ENCODE data around the gene SPDYE3. TPM values are rescaled to one million over a fixed set of nuclear protein-coding genes. Genes with fewer than 3 reads are reported as not detected.

Gene SPDYE3
- total and polyA plus RNA-seq, 2 of the 4 experiments (the other 2 are of a cell fraction), result not detected

- ChIA-PET CTCF (no interaction called here), POLR2A (ENCODE audit: unreplicated experiment) (no interaction called here)
- dilution Hi-C loops (cut with HindIII; ENCODE audit: low sequenced_read_pairs, unreplicated experiment) (no loop called here), intact Hi-C loops (cut with micrococcal nuclease) (no loop called here), in situ Hi-C loops (cut with MboI; ENCODE audit: low sequenced_read_pairs) (no loop called here)
- Histone ChIP-seq H2BK120ac (ENCODE audit: low read depth, low read length) (0 out of 2 replicates have a peak overlapping the region, but pooled peaks have one; percentile 3), H4K5ac (ENCODE audit: low read depth, low read length) (peak overlapping the region; percentile 95), H2AK9ac (replicated peaks; ENCODE audit: low read depth, low read length, poor library complexity) (peak overlapping the region; percentile 42), H4K8ac (ENCODE audit: low read depth in 2 of 2, low read length in 2 of 2) (peak overlapping the region; percentile 62 to 74; a peak in 3 of 4 replicates), H2BK5ac (ENCODE audit: low read depth, low read length, poor library complexity, severe bottlenecking) (no peak overlapping the region), H2BK15ac (ENCODE audit: low read depth, low read length) (0 out of 3 replicates have a peak overlapping the region, but pooled peaks have one; percentile 26), H2AK5ac (ENCODE audit: low read depth, low read length) (peak overlapping the region; percentile 51; the same call in 1 of the 2 replicates), H3K4me3 (ENCODE audit: insufficient read depth, low read depth, low read length) (no peak overlapping the region), H3K14ac (replicated peaks; ENCODE audit: low read depth, low read length) (peak overlapping the region; percentile 89), H4K91ac (ENCODE audit: insufficient read depth, low read depth, low read length) (peak overlapping the region; percentile 43; the same call in 1 of the 2 replicates), H3K4me1 (ENCODE audit: control insufficient read depth, insufficient read depth, low read length) (peaks cover 8% of the 10 kb centered on the region), H3K56ac (ENCODE audit: extremely low read depth, insufficient read depth, low read length) (no peak overlapping the region), H3K4ac (ENCODE audit: low read depth, low read length) (peak overlapping the region; percentile 79; the same call in 1 of the 2 replicates), H3K27me3 (ENCODE audit: control insufficient read depth, insufficient read depth, low read length) (no peaks in the 10 kb centered on the region), H2AFZ (replicated peaks; ENCODE audit: low read length, poor library complexity) (peak overlapping the region; percentile 43), H3K9ac (ENCODE audit: low read depth, low read length) (0 out of 2 replicates have a peak overlapping the region, but pooled peaks have one; percentile 23), H3K4me2 (ENCODE audit: low read depth, low read length) (no peak overlapping the region), H4K20me1 (ENCODE audit: insufficient read depth, low read length) (no peaks in the 10 kb centered on the region), H3K18ac (ENCODE audit: low read depth, low read length) (no peak overlapping the region), H3K27ac (ENCODE audit: insufficient read depth, low read length) (no peak overlapping the region; the same call in 1 of the 2 replicates), H3K23ac (ENCODE audit: low read depth, low read length) (no peak overlapping the region), H3K9me3 (ENCODE audit: control insufficient read depth, insufficient read depth, low read length) (no peaks in the 10 kb centered on the region), H3K36me3 (ENCODE audit: control insufficient read depth, insufficient read depth, low read length) (peaks cover 2% of the 10 kb centered on the region; the same call in 1 of the 2 replicates), H3K79me1 (ENCODE audit: low read depth in 1 of 2, low read length in 2 of 2) (no peaks in the 10 kb centered on the region), H3K9me1 (ENCODE audit: insufficient read depth, low read length) (0 out of 2 replicates have a peak, but pooled peaks cover 6% of the 10 kb centered on the region), H2BK20ac (ENCODE audit: low read depth, low read length) (0 out of 2 replicates have a peak overlapping the region, but pooled peaks have one; percentile 48)
- ATAC-seq (ENCODE audit: low read depth) (no peak), DNase-seq (no peak)
- WGBS, 2 experiments (ENCODE audit: extremely low coverage in 2 of 2, insufficient read length in 1 of 2), result 71% methylated on average over 2 of the region's 7 CpGs; no CpG with 5 or more reads in 1 of the 2 experiments
- no TSS peak for BruUV-seq (replicated peaks)
- TF ChIP-seq NFE2L2 (IDR thresholded peaks at IDR 0.05; ENCODE audit: low read depth, low read length), result no peak
Observed at GRCh38 chr7:100371561-100372171, 64.2 kb downstream of the SPDYE3 start.

Small RNA genes lying within 50 kb of the gene (microRNA-seq; reads per million reads assigned to microRNA genes)
- gene RF00019 (ENCODE audit: insufficient read depth, insufficient read length), result not detected

Small RNA genes lying within 50 kb of the gene (small RNA-seq; reads per million reads assigned to genes)
- 0 reads per million in 5 experiments for gene RF00019

Other genes with a start within 250 kb of the SPDYE3 start
- 30.8 and 33.1 TPM in 2 replicates for gene ZNF3, start 226.0 kb upstream of the SPDYE3 start, total RNA-seq (2012; rRNA removed)
- 20.4 and 24.8 TPM in 2 replicates for gene ZNF3, start 226.0 kb upstream of the SPDYE3 start, polyA plus RNA-seq (2012; rRNA removed)
- 158 and 185 TPM in 2 replicates for gene COPS6, start 218.7 kb upstream of the SPDYE3 start, total RNA-seq (2012; rRNA removed)
- 303 and 325 TPM in 2 replicates for gene COPS6, start 218.7 kb upstream of the SPDYE3 start, polyA plus RNA-seq (2012; rRNA removed)
- gene MCM7, start 206.3 kb upstream of the SPDYE3 start, total RNA-seq (2012; rRNA removed), result 130 and 137 TPM in 2 replicates
- 104 and 119 TPM in 2 replicates for gene MCM7, start 206.3 kb upstream of the SPDYE3 start, polyA plus RNA-seq (2012; rRNA removed)
- gene AP4M1, start 206.1 kb upstream of the SPDYE3 start, total RNA-seq (2012; rRNA removed), result 18.6 and 21.1 TPM in 2 replicates
- 20.5 and 21.4 TPM in 2 replicates for gene AP4M1, start 206.1 kb upstream of the SPDYE3 start, polyA plus RNA-seq (2012; rRNA removed)
- 11.3 and 14.4 TPM in 2 replicates for gene TAF6, start 188.3 kb upstream of the SPDYE3 start, total RNA-seq (2012; rRNA removed)
- 55.3 and 56.5 TPM in 2 replicates for gene TAF6, start 188.3 kb upstream of the SPDYE3 start, polyA plus RNA-seq (2012; rRNA removed)
- gene CNPY4, start 188.1 kb upstream of the SPDYE3 start, total RNA-seq (2012; rRNA removed), result 13.3 and 20.0 TPM in 2 replicates
- gene CNPY4, start 188.1 kb upstream of the SPDYE3 start, polyA plus RNA-seq (2012; rRNA removed), result 18.1 and 21.9 TPM in 2 replicates
- 0.56 and 0.72 TPM in 2 replicates for gene MBLAC1, start 180.7 kb upstream of the SPDYE3 start, total RNA-seq (2012; rRNA removed)
- gene MBLAC1, start 180.7 kb upstream of the SPDYE3 start, polyA plus RNA-seq (2012; rRNA removed), result 1.4 and 1.6 TPM in 2 replicates
- gene LAMTOR4, start 158.8 kb upstream of the SPDYE3 start, total RNA-seq (2012; rRNA removed), result 131 and 134 TPM in 2 replicates
- 268 and 289 TPM in 2 replicates for gene LAMTOR4, start 158.8 kb upstream of the SPDYE3 start, polyA plus RNA-seq (2012; rRNA removed)
- 4.4 and 4.5 TPM in 2 replicates for gene TRAPPC14, start 149.0 kb upstream of the SPDYE3 start, total RNA-seq (2012; rRNA removed)
- gene TRAPPC14, start 149.0 kb upstream of the SPDYE3 start, polyA plus RNA-seq (2012; rRNA removed), result 14.1 and 15.9 TPM in 2 replicates
- gene GAL3ST4, start 139.1 kb upstream of the SPDYE3 start, total RNA-seq (2012; rRNA removed), result 0.90 and 1.1 TPM in 2 replicates
- 7.3 and 8.5 TPM in 2 replicates for gene GAL3ST4, start 139.1 kb upstream of the SPDYE3 start, polyA plus RNA-seq (2012; rRNA removed)
- gene GPC2, start 130.3 kb upstream of the SPDYE3 start, total RNA-seq (2012; rRNA removed), result 1.4 and 1.8 TPM in 2 replicates
- 5.7 and 6.0 TPM in 2 replicates for gene GPC2, start 130.3 kb upstream of the SPDYE3 start, polyA plus RNA-seq (2012; rRNA removed)
- 0.28 and 0.36 TPM in 2 replicates for gene STAG3, start 129.8 kb upstream of the SPDYE3 start, total RNA-seq (2012; rRNA removed)
- 0.47 and 0.65 TPM in 2 replicates for gene STAG3, start 129.8 kb upstream of the SPDYE3 start, polyA plus RNA-seq (2012; rRNA removed)
- gene PVRIG, start 87.8 kb upstream of the SPDYE3 start, total RNA-seq (2012; rRNA removed), result not detected in 2 replicates
- not detected in 2 replicates for gene PVRIG, start 87.8 kb upstream of the SPDYE3 start, polyA plus RNA-seq (2012; rRNA removed)
- gene PILRB, start 50.4 kb downstream of the SPDYE3 start, total RNA-seq (2012; rRNA removed), result 3.3 and 3.4 TPM in 2 replicates
- gene PILRB, start 50.4 kb downstream of the SPDYE3 start, polyA plus RNA-seq (2012; rRNA removed), result 22.1 and 22.2 TPM in 2 replicates
- not detected in 2 replicates for gene PILRA, start 65.8 kb downstream of the SPDYE3 start, total RNA-seq (2012; rRNA removed)
- 0.13 and 0.56 TPM in 2 replicates for gene PILRA, start 65.8 kb downstream of the SPDYE3 start, polyA plus RNA-seq (2012; rRNA removed)
- gene ZCWPW1, start 121.0 kb downstream of the SPDYE3 start, total RNA-seq (2012; rRNA removed), result 0.56 and 0.72 TPM in 2 replicates
- gene ZCWPW1, start 121.0 kb downstream of the SPDYE3 start, polyA plus RNA-seq (2012; rRNA removed), result 0.76 and 1.3 TPM in 2 replicates
- 20.3 and 22.9 TPM in 2 replicates for gene MEPCE, start 122.1 kb downstream of the SPDYE3 start, total RNA-seq (2012; rRNA removed)
- 17.6 and 18.2 TPM in 2 replicates for gene MEPCE, start 122.1 kb downstream of the SPDYE3 start, polyA plus RNA-seq (2012; rRNA removed)
- 5.6 and 7.8 TPM in 2 replicates for gene PPP1R35, start 128.8 kb downstream of the SPDYE3 start, total RNA-seq (2012; rRNA removed)
- gene PPP1R35, start 128.8 kb downstream of the SPDYE3 start, polyA plus RNA-seq (2012; rRNA removed), result 25.5 and 36.7 TPM in 2 replicates
- 0.54 and 1.1 TPM in 2 replicates for gene SPACDR, start 156.6 kb downstream of the SPDYE3 start, total RNA-seq (2012; rRNA removed)
- gene SPACDR, start 156.6 kb downstream of the SPDYE3 start, polyA plus RNA-seq (2012; rRNA removed), result 1.3 and 2.1 TPM in 2 replicates
- 9.3 and 10.0 TPM in 2 replicates for gene TSC22D4, start 171.5 kb downstream of the SPDYE3 start, total RNA-seq (2012; rRNA removed)
- 29.9 and 32.4 TPM in 2 replicates for gene TSC22D4, start 171.5 kb downstream of the SPDYE3 start, polyA plus RNA-seq (2012; rRNA removed)
- 0.18 and 0.28 TPM in 2 replicates for gene NYAP1, start 176.2 kb downstream of the SPDYE3 start, total RNA-seq (2012; rRNA removed)
- gene NYAP1, start 176.2 kb downstream of the SPDYE3 start, polyA plus RNA-seq (2012; rRNA removed), result 1.3 and 1.5 TPM in 2 replicates
- 3.0 and 4.2 TPM in 2 replicates for gene AGFG2, start 231.5 kb downstream of the SPDYE3 start, total RNA-seq (2012; rRNA removed)
- 10.0 and 14.2 TPM in 2 replicates for gene AGFG2, start 231.5 kb downstream of the SPDYE3 start, polyA plus RNA-seq (2012; rRNA removed)